HepG2 (cell line): Measurements from ENCODE around the gene CTSW. TPM values are rescaled to one million over a fixed set of nuclear protein-coding genes. Genes with fewer than 3 reads are reported as not detected.

Experiments
- ATAC-seq: fragments of 200-7000 bp; cut with Tn5 transposase; 3 replicates; pipeline ENCODE4 v1.9.1; 2020; ENCODE audit warnings: mild to moderate bottlenecking, moderate library complexity
- BruUV-seq: library from RNA; stranded (reverse); fragments of 400-500 nt; replicated peaks from 2 replicates; lab custom pipeline; 2021; lab: Mats Ljungman, UMichigan
- CTCF ChIA-PET: fragments of 300-600 bp; formaldehyde crosslinking; extraction: SDS; loops from one replicate; lab custom pipeline; 2021; ENCODE audit warnings: low total read pairs, inconsistent platforms, low intra/inter-chr PET ratio; lab: Yijun Ruan, JAX
- POLR2A ChIA-PET: fragments of 350-600 bp; sonication (Branson Sonifier 250); formaldehyde crosslinking; loops from one replicate; lab custom pipeline; 2020; ENCODE audit warnings: antibody characterized with exemption, inconsistent platforms; lab: Yijun Ruan, JAX
- DNase-seq: peaks from one replicate; pipeline ENCODE4 v3.0.0-alpha.2; 2015; ENCODE audit warnings: low spot score
- FAIRE-seq: peaks from 3 replicates; lab custom pipeline; 2011; peaks lifted over from hg19 to GRCh38; lab: Jason Lieb, UNC
- H2AFZ ChIP-seq: one replicate; pipeline ENCODE4 v1.6.1; 2011; ENCODE audit warnings: low read length, inconsistent platforms
- H3K27ac ChIP-seq: fragments of 300-600 bp; 3 replicates; pipeline ENCODE4 v1.8.0; 2011; ENCODE audit warnings: mixed run types, mild to moderate bottlenecking, mixed read lengths, low read length, inconsistent platforms; ENCODE audit not compliant: insufficient read depth; ENCODE audit errors: extremely low read length
- H3K27me3 ChIP-seq, 2 experiments: fragments of 200-600 bp in 1 of 2; 2 replicates in 1 of 2; 3 replicates in 1 of 2; pipeline versions ENCODE4 v1.6.0 to v1.8.0; 2011; ENCODE audit warnings: low read length in 2 of 2, mild to moderate bottlenecking in 2 of 2, moderate library complexity in 2 of 2, inconsistent platforms in 1 of 2; ENCODE audit not compliant: insufficient read depth in 2 of 2, control insufficient read depth in 1 of 2
- H3K36me3 ChIP-seq, 2 experiments: fragments of 200-600 bp in 1 of 2; replicated peaks in 1 of 2; 2 replicates in 1 of 2; 3 replicates in 1 of 2; pipeline versions ENCODE4 v1.5.1 to v1.8.0; 2011; ENCODE audit warnings: low read length in 2 of 2, inconsistent platforms in 1 of 2; ENCODE audit not compliant: insufficient read depth in 2 of 2, control insufficient read depth in 1 of 2
- H3K4me1 ChIP-seq: 2 replicates; pipeline ENCODE4 v1.5.1; 2012; ENCODE audit warnings: low read length, inconsistent platforms; ENCODE audit not compliant: insufficient read depth
- H3K4me2 ChIP-seq: 2 replicates; pipeline ENCODE4 v1.6.0; 2011; ENCODE audit warnings: low read depth, low read length, inconsistent platforms
- H3K4me3 ChIP-seq, 3 experiments: fragments of 200-600 bp in 1 of 3; sonication (generic), shearing (Covaris generic) in 1 of 3; replicated peaks in 1 of 3; 2 replicates each; pipeline ENCODE4 v1.5.1; 2011 to 2016; ENCODE audit warnings: low read length in 3 of 3, inconsistent platforms in 2 of 3, low read depth in 2 of 3, mild to moderate bottlenecking in 2 of 3, control low read depth in 1 of 3, mixed read lengths in 1 of 3; ENCODE audit not compliant: insufficient read depth in 1 of 3
- H3K79me2 ChIP-seq: one replicate; pipeline ENCODE4 v1.6.1; 2011; ENCODE audit warnings: low read length, inconsistent platforms; ENCODE audit not compliant: insufficient read depth
- H3K9ac ChIP-seq: 2 replicates; pipeline ENCODE4 v1.6.0; 2011; ENCODE audit warnings: mild to moderate bottlenecking, low read depth, low read length, inconsistent platforms; ENCODE audit not compliant: insufficient read depth
- H3K9me3 ChIP-seq: 2 replicates; pipeline ENCODE4 v1.5.1; 2012; ENCODE audit warnings: mild to moderate bottlenecking, low read length
- H4K20me1 ChIP-seq: 2 replicates; pipeline ENCODE4 v1.6.0; 2011; ENCODE audit warnings: inconsistent platforms, mild to moderate bottlenecking, low read length, moderate library complexity; ENCODE audit not compliant: insufficient read depth
- ARNT ChIP-seq: fragments of 450-650 bp; IDR thresholded peaks from 2 replicates; pipeline ENCODE4 v1.6.1; 2017
- CENPBD1 ChIP-seq: sonication (generic); formaldehyde crosslinking; IDR thresholded peaks from 2 replicates; pipeline ENCODE4 v1.8.0; 2022; ENCODE audit warnings: missing genetic modification reagents, low read depth, mild to moderate bottlenecking, borderline replicate concordance
- CENPT ChIP-seq: sonication (generic); formaldehyde crosslinking; IDR thresholded peaks from 2 replicates; pipeline ENCODE4 v1.8.0; 2022; ENCODE audit warnings: low read depth, mild to moderate bottlenecking, moderate library complexity, missing genetic modification reagents
- DRAP1 ChIP-seq: IDR thresholded peaks from 2 replicates; pipeline ENCODE4 v1.6.1; 2016; ENCODE audit warnings: missing genetic modification reagents, missing compliant biosample characterization
- E2F1 ChIP-seq: sonication (generic); formaldehyde crosslinking; IDR thresholded peaks from 2 replicates; pipeline ENCODE4 v1.5.0; 2020; ENCODE audit warnings: missing genetic modification reagents
- ETV6 ChIP-seq: sonication (generic); formaldehyde crosslinking; conservative IDR thresholded peaks from 2 replicates; pipeline ENCODE4 v1.4.0; 2020; ENCODE audit warnings: missing genetic modification reagents
- NFE2 ChIP-seq: sonication (generic); formaldehyde crosslinking; IDR thresholded peaks from 2 replicates; pipeline ENCODE4 v1.4.0; 2020; ENCODE audit warnings: missing genetic modification reagents
- PHF20 ChIP-seq: sonication (generic); formaldehyde crosslinking; IDR thresholded peaks from 2 replicates; pipeline ENCODE4 v1.5.0; 2020; ENCODE audit warnings: mild to moderate bottlenecking, missing genetic modification reagents
- POGK ChIP-seq: sonication (generic); formaldehyde crosslinking; conservative IDR thresholded peaks from 2 replicates; pipeline ENCODE4 v1.8.0; 2022; ENCODE audit warnings: mild to moderate bottlenecking, moderate library complexity, missing genetic modification reagents
- POLR2AphosphoS2 ChIP-seq: IDR thresholded peaks from 2 replicates; pipeline ENCODE4 v1.6.1; 2011; ENCODE audit warnings: low read depth, low read length, improper control_type of control experiment
- SIX4 ChIP-seq: sonication (generic); formaldehyde crosslinking; IDR thresholded peaks from 2 replicates; pipeline ENCODE4 v1.4.0; 2020; ENCODE audit warnings: missing genetic modification reagents
- TARDBP ChIP-seq: sonication (generic); formaldehyde crosslinking; IDR thresholded peaks from 2 replicates; pipeline ENCODE4 v1.8.0; 2022; ENCODE audit warnings: mild to moderate bottlenecking, missing genetic modification reagents
- ZNF350 ChIP-seq: sonication (generic); formaldehyde crosslinking; IDR thresholded peaks from 2 replicates; pipeline ENCODE4 v1.4.0; 2020; ENCODE audit warnings: mild to moderate bottlenecking, low read depth, missing genetic modification reagents, borderline replicate concordance
- ZNF772 ChIP-seq: sonication (generic); formaldehyde crosslinking; IDR thresholded peaks from 2 replicates; pipeline ENCODE4 v1.5.0; 2020; ENCODE audit warnings: mild to moderate bottlenecking, missing genetic modification reagents
- WGBS: methylation state at CpG from one replicate; pipeline ENCODE4 v1.1.6; 2017; ENCODE audit warnings: low lambda C conversion rate; 5-methylcytosine and 5-hydroxymethylcytosine counted together
- in situ Hi-C: cut with HindIII; loops from 2 replicates; pipeline ENCODE4 v1.10.0; 2017; ENCODE audit warnings: low pct_unique_long_range_greater_than_20kb; ENCODE audit not compliant: extremely low pct_ligation_motif_present
- intact Hi-C: fragments of 100-400 bp; cut with micrococcal nuclease; formaldehyde crosslinking; loops from one replicate; pipeline ENCODE4 v1.10.0; 2022; ENCODE audit not compliant: unreplicated experiment
- polyA plus RNA-seq, 8 experiments: library from polyadenylated mRNA; depleted of rRNA in 3 of 8; stranded (reverse) in 7 of 8; unstranded in 1 of 8; fragments of >200 nt; fragmentation: Illumina TruSeq in 4 of 8; extraction: Trizol in 4 of 8; gene quantifications; 2 replicates each; pipeline versions ENCODE4 v1.2.1 to v1.2.3, GENCODE V29; 2011 to 2016; ENCODE audit warnings: low read depth in 4 of 8, missing spikeins in 1 of 8, mixed read lengths in 1 of 8; ENCODE audit not compliant: insufficient read depth in 1 of 8
- total RNA-seq, 5 experiments: library from RNA; depleted of rRNA; stranded (reverse); fragments of >200 nt; fragmentation: Illumina TruSeq; extraction: Trizol; gene quantifications; 2 replicates each; pipeline ENCODE4 v1.2.3, GENCODE V29; 2016; ENCODE audit warnings: low read depth in 1 of 5

The CTSW gene
- total and polyA plus RNA-seq, 2 of the 13 experiments (the other 11 are each of a cell fraction or from before 2014, with no cell fraction given), result 0.09 TPM; not detected in 1

- intact Hi-C loops, result no loop called here
- whole genome bisulfite sequencing, result 14% methylated on average over 6 of the region's 6 CpGs
- no peak overlapping the region for H3K27ac ChIP-seq
- H3K4me1 ChIP-seq, result peaks cover 43% of the 10 kb centered on the region
- ChIA-PET CTCF (no interaction called here), POLR2A (interaction anchor here (0.7 kb wide), 1 partner anchor 10 kb away, joined by 3 read pairs; the partner anchor contains the start of genes C11orf68 and DRAP1)
- peak overlapping the region; percentile 64 to 75 (median 69) for H3K4me3 ChIP-seq
- peak; percentile 61 for ATAC-seq
- no peaks in the 10 kb centered on the region for H3K9me3 ChIP-seq
- H3K79me2 ChIP-seq, result no peaks in the 10 kb centered on the region
- TF ChIP-seq TARDBP (CRISPR knock-in tag) (0 out of 2 replicates have a peak, but pooled peaks have one; percentile 20), DRAP1 (CRISPR knock-in tag) (no peak)
- peak overlapping the region; percentile 97 for H3K4me2 ChIP-seq
- DNase-seq, result no peak
- H3K36me3 ChIP-seq, result no peaks in the 10 kb centered on the region
- BruUV-seq, result no TSS peak
- H2AFZ ChIP-seq, result peak overlapping the region; percentile 87
- H4K20me1 ChIP-seq, result no peaks in the 10 kb centered on the region
- peaks cover 0 to 3% of the 10 kb centered on the region in 2 experiments; a peak in 1 of 5 replicates for H3K27me3 ChIP-seq
- no peak for FAIRE-seq
- in situ Hi-C loops, result no loop called here
- H3K9ac ChIP-seq, result peak overlapping the region; percentile 68
Measured at GRCh38 chr11:65928667-65929066, 49.0 kb downstream of the CTSW start.

GRCh38 chr11:65931773-65932557, 52.3 kb downstream of the CTSW start:
- FAIRE-seq (no peak), ATAC-seq (peak; percentile 21), DNase-seq (no peak)
- 27% methylated on average over 12 of the region's 13 CpGs for WGBS
- Histone ChIP-seq H3K9ac (no peak overlapping the region), H3K79me2 (no peaks in the 10 kb centered on the region), H3K4me3 (no peak overlapping the region; a peak in 1 of 6 replicates), H3K27me3 (peaks cover 0 to 3% of the 10 kb centered on the region in 2 experiments; a peak in 1 of 5 replicates), H3K27ac (no peak overlapping the region), H3K4me1 (peaks cover 49% of the 10 kb centered on the region), H3K4me2 (no peak overlapping the region; the same call in 1 of the 2 replicates), H4K20me1 (no peaks in the 10 kb centered on the region), H3K9me3 (no peaks in the 10 kb centered on the region), H3K36me3 (no peaks in the 10 kb centered on the region), H2AFZ (no peak overlapping the region)
- in situ Hi-C loops (no loop called here), intact Hi-C loops (loop anchor here (5.0 kb wide), 1 partner anchor 45 kb away; the partner anchor contains the start of gene FIBP)
- ChIA-PET POLR2A (no interaction called here), CTCF (interaction anchor here (1.6 kb wide), 1 partner anchor 57 kb away, joined by 5 read pairs; no protein-coding TSS in a partner anchor)
- no TSS peak for BruUV-seq
- no peak for TF ChIP-seq SIX4 (CRISPR knock-in tag)
- no peak for TF ChIP-seq POGK
- no peak for TF ChIP-seq ZNF350 (CRISPR knock-in tag)
- TF ChIP-seq ZNF772 (CRISPR knock-in tag), result no peak
- no peak for TF ChIP-seq NFE2 (CRISPR knock-in tag)
- no peak for TF ChIP-seq POLR2AphosphoS2
- no peak for TF ChIP-seq ARNT
- no peak for TF ChIP-seq ETV6 (CRISPR knock-in tag)
- no peak for TF ChIP-seq E2F1 (CRISPR knock-in tag)
- no peak for TF ChIP-seq PHF20 (CRISPR knock-in tag)
- no peak for TF ChIP-seq CENPT
- TF ChIP-seq CENPBD1 (CRISPR knock-in tag), result no peak
